Endometrium (tissue), 2 donors: ENCODE data around the gene CDC40.
"Not testable (repeated sequence)": the region's sequence is repeated elsewhere in the genome, so short reads cannot be mapped to it uniquely, and the experiment has no call there.

Source experiments
- FAIRE-seq: peaks from 2 replicates; lab custom pipeline; 2012; peaks lifted over from hg19 to GRCh38; lab: Jason Lieb, UNC
- donor health status: control.
- donor health status: control.

Gene CDC40

DNA sequence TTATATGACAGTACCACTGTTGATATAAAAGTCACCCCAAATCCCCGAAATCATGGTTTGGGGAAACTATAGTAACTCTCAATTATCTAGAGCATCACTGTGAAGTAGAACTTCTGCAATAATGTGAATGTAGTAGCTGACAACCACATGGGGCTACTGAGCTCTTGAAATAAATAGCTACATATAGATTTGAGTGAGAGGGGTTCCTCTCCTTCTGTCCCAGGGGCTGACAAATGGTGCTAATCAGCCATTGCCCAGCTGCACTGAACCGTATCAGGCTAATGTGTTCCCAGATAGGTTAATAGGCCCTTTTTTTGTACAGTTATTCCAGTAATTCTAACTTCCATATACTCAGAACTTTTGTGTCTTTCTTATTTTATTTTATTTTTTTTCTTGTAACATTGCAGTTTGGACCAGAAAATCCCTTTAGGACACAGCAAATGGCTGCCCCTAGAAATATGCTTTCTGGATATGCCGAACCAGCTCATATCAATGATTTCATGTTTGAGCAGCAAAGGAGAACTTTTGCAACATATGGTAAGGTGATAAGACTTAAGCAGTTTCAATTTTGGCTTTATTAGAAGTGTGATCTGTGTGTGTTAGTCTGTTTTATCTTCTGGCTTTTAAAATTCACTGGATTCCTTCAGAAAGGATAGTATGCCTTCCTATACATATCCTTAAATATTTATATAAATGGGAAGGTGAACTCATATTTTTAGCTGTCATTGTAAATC is 21.1 kb downstream of the CDC40 start:
- FAIRE-seq = no peak

DNA sequence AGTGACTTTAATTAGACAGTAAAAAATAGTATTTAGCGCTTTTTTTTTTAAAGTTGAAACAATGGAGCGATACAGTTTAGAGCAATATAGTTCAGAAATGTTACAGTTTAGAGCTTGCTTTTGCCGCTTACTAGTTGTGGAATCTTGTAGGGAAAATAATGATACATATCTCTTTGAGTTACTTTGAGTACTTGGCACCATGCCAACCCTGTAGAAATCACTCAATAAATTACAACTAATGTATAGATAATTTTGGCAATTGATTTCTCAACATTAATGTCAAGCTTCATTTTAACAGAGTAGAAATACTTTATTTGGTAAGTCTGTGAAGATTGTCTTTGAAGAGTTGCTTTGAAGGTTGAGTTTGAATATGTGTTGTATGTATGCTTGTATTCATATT is 27.4 kb downstream of the CDC40 start:
- FAIRE-seq = no peak

DNA sequence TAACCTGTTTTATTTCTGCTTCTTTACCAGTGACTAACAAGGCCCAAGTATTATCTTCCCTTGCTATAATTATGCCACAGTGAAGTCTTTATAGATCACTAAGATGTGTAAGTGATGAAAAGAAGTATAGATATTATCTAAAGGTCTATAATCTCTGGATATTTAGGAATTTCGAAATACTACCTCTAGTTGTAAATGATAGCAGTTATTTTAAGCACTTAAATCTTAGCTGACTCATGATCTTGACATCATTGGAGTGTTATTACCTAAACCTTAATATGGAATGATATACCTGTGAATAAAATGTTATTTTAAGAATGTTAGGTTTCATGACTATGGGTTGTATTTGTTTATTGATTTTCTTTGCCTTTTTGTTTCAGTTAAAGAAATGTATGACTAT is 31.5 kb downstream of the CDC40 start:
- FAIRE-seq = no peak

DNA sequence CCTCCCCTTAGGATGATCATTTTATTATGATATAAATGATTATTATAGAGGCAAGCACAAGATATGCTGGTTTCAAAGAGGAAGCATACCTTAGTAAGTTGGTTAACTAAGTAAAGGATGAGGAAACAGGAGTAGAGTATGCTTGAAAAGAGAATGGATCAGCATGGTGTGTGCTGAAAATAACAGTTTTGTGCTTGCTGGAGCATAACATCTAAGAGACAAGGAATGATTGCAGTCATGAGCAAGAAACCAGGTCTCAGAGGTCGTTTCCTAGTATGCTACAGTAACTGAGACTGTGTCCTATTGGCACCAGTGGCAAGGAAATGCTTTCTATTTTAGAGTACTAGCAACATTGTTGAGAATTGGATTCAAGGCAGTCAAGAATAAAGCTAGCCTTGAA is 34.1 kb downstream of the CDC40 start:
- FAIRE-seq = no peak

DNA sequence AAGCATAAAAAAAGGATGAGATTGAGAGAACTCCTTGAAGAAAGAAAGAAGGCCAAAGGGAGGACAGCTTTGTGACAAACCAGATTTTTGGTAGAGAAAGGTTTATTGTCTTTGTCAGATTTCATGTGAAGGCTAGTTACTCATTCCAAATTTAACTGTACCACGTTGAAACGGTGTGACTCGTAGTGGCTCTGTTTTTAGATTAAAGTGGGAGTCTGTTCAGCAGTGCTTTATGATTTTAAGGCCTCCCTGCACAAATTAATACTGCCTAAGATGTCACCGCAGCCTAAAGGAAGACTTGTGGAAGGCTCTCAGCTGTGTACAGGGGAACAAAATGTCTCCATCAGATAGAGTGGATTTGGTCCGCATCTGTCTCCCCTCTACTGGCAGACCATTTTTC is 35.9 kb downstream of the CDC40 start:
- FAIRE-seq = no peak

DNA sequence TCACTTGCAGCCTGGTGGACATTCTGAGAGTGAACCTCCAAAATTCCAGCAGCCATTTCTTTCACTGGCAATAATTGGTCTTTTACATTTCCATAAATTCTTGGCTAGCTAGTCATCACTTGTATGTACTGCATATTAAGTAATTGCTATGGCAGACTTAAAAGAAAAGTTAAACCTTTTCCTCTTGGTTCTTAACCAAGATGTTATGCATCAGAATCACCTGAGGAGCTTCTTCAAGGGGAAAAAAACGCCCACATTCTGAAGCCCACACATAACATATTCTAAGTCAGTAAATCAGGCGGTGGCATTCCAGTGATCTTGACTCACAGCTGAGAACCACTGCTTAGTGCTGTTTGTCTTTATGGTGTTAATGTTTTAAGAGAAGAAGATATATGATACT is 37.0 kb downstream of the CDC40 start:
- no peak for FAIRE-seq

DNA sequence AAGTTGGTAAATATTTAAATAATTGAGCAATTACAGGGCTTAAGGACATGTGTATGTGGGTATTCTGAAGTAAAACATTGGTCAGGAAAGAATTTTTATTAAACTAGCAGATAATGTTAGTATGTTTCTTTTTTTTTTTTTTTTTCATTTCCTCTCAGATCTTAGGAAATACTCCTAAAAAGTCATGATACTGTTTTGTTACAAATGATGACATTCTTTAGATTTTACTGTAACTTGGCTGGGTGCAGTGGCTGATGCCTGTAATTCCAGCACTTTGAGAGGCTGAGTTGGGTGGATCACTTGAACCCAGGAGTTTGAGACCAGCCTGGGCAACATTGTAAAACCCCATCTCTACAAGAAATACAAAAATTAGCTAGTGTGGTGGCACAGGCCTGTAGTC is 41.5 kb downstream of the CDC40 start:
- no peak for FAIRE-seq

DNA sequence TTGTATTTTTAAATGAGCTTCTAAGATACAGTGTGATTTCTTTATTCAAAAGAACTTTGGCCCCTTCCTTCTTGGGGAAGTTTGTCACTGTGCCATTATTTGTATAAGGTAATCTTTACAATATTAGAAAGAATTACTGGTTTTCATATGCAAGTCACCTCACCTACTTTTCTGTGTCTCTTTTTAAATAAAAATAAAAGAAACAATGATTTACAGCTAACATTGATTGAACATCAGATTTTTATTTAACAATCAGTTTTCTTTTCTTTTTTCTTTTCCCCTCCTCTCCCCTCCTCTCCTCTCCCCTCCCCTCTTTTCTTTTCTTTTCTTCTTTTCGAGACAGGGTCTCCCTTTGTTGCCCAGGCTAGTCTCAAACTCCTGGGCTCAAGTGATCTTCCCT is 46.0 kb downstream of the CDC40 start:
- no peak for FAIRE-seq

DNA sequence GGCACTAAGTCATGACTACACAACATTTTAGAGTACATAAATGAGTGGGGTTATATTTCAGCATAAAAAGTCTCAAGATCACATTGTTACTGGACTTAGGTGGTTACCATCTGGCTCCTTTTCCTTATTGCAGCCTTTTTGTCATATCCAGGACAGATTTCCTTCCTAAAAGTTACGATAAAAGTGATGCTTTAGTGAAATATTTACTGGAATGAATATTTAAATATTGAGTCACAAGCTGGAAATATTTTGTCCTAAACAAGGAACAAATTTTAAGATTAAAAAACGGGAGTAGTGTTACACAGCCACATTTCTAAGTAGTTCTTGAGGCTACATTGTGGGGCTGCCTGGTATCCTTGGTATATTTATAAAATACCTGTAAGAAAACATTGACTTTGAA is 52.2 kb downstream of the CDC40 start:
- no peak for FAIRE-seq

DNA sequence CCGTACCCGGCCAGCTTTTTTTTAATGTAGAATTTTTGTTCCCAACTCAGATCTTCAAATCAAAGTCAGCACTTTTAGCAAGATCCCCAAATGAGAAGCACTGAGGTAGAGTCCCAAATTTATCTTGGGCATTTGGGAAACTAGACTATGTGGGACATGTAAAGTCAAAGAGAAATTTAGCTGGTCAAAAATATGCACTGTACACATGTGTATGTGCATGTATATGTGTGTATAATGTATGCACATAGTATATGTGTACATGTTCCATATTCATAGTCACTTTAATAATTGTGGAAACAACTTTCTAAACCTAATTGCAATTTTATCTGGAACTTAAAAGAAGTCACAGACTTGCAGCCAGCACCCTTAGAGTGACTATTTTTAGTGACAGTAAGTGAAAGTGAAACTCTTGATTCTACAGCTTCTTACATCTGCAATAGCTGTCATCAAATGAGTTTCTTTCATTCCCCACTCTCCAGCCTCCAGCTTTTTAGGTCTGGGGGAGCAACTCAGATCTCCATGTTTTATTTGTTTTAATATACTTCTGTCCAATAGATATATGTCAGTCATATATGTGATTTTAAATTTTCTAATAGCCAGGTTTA is 53.6 kb downstream of the CDC40 start:
- FAIRE-seq = no peak

DNA sequence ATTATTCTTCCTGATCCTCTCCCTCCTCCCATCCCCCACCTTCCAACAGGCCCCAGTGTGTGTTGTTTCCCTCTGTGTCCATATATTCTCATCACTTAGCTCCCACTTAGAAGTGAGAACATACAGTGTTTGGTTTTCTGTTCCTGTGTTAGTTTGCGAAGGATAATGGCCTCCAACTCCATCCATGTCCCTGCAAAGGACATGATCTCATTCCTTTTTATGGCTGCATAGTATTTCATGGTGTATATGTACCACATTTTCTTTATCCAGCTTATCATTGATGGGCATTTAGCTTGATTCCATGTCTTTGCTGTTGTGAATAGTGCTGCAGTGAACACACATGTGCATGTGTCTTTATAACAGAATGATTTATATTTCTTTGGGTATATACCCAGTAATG is 55.8 kb downstream of the CDC40 start:
- not testable (repeated sequence) for FAIRE-seq

DNA sequence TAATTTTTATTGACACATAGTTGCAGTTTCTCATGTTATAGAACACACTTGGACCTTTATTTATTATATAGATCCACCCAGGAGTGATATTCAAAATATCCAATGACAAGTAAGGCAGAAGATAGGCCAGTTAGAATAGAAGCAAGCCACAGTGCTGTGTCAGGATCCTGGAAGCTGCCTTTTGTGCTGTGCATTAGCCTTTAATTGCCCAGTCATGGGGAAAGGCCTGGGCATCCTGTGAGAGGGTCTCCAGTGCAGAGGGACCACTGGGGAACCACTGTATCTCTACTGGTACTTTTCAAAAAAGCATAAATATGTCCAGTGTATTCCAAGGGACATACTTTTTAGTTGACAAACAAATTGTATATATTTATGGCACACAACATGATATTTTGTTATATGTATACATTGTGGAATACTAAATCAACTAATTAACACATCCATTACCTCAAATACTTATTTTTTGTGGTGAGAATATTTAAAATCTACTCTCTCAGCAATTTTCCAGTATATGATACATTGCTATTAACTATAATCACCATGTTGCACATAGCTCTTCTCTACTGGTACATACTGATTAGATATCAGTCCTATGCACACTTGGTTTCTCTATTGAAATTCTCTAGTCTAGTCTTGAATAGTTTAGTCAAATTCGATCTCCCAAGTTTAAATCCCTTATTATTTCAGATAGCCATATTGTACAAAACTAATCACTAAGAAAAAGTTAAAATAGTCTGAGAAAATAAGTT is 59.5 kb downstream of the CDC40 start:
- no peak for FAIRE-seq

DNA sequence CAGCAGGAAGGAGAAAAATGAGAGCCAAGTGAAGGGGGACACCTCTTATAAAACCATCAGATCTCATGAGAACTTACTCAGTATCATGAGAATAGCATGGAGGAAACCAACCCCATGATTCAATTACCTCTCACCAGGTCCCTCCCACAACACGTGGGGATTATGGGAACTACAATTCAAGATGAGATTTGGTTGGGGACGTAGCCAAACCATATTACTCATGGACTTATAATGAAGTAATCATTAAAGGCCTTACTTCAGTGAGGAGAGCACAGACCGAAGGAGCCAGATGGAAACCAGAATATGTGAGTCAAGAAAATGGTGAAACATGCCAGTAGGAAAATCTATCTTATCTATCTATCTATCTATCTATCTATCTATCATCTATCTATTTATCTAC is 64.4 kb downstream of the CDC40 start:
- not testable (repeated sequence) for FAIRE-seq

DNA sequence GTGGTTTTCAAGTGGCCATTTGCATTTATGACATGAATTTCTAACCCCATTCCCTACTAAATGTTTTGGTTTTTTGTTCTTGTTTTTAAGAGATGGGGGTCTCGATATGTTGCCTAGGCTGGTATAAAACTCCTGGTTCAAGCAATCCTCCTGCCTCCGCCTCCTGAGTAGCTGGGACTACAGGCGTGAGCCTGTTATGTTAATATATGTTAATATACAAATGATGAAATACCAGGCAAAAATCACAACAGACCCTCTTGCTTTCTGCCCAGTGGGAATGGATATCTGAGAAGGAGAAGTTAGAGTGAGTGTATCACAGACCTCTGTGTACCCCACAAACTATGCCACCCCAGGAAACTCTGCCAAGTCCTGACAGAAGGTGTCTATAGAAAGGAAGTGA is 66.2 kb downstream of the CDC40 start:
- FAIRE-seq = no peak

DNA sequence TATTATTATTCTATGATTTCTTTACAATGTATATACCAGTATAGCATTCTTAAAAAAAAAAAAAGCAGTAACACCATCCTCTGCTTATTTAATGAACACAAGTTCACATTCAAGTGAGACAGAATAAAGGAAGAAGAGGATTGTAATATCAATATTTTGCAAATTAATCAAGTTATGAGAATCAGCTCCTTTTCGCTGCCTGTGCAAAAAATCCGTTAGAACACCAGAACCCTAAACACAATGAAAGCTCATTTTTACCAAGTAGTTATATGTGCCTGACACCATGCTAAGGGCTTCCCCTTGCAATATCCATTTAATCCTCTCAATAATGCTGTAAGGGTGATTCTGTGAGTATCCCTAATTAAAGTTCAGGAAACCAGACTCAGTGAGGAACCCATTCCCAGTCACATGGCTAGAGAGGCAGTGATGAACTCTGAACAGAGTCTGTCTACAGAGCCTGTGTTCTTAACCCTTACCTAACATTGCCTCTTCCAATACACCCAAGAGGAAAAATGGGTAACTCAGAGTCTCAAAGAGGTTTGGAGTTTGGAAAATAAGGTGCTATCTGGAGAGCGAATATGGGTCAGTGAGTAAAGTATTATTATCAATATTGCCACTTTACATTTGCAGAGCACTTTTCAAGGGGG is 66.8 kb downstream of the CDC40 start:
- no peak for FAIRE-seq

DNA sequence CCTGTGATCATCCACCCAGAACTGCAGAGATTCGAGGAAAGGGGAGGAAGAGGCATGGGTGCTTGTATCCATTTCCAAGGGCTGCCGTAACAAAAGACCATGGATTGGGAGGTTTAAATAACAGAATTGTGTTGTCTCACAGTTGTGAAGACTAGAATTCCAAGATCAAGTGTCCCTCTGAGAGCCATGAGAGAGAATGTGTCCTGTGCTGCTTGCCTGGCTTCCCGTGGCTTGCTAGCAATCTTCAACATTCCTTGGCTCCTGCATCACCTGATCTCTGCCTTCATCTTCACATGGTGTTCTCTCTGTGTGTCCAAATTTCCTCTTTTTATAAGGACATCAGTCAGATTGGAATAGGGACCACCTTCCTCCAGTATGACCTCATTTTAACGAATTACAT is 69.8 kb downstream of the CDC40 start:
- no peak for FAIRE-seq

DNA sequence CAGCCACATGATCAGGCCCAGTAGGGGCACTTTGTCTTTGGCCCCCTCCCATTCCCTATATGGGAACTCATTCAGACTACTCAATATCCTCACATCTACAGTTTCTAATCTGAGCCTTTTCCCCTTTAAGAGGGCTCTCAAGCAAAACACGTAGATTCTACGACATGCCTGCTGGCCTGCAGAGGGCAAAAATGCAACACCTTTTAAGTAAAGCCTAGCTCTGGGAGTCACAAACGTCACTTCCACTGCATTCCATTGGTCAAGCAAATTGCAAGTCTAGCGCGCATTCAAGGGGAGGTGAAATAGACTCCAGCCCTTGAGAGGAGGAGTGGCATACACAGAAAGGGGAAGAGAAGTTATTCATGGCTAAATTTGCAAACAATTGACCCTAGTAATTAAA is 70.6 kb downstream of the CDC40 start:
- no peak for FAIRE-seq

DNA sequence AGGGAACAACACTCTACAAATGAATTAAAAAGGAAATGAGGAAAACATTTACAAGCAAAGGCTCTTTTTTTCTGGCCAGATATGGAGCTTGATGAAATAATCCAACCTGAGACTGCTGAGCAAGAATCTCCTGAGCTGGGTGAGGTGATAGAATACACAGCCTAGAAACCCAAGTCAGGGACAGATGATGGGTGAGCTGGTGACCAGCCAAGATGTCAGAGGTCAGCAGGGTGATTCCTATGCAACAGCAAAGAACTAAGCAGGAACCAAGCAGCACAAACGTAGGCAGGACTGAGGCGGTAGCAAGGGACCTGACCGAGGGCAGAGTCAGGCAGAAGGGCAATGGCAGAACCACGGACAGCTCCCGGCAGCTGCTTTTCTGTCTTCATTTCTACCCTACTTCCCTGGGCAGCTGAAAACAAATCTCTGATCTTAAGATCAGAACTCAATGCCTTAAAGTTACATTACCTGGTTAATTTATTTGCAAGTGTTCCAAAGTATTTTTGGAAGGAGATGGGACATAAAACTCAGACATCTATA is 75.1 kb downstream of the CDC40 start:
- FAIRE-seq = no peak

DNA sequence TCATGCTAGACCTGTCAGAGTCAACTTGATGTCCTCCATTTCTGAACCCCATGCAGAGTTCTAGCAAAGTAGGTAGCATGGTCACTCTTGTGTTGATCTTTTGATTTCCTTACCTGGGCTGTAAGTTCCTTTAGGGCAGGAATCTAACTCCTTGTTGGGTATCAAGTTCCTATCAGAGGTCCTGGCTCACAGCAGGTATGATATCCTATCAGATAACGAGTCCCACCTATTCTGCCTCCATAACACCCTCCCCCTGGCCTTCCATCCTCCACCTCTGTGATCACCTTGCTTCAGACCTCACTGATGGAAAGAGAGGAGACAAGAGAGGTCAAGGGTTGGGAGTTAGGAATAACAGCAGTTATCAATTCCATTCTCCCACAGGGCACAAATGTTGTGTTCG is 76.1 kb downstream of the CDC40 start:
- no peak for FAIRE-seq

DNA sequence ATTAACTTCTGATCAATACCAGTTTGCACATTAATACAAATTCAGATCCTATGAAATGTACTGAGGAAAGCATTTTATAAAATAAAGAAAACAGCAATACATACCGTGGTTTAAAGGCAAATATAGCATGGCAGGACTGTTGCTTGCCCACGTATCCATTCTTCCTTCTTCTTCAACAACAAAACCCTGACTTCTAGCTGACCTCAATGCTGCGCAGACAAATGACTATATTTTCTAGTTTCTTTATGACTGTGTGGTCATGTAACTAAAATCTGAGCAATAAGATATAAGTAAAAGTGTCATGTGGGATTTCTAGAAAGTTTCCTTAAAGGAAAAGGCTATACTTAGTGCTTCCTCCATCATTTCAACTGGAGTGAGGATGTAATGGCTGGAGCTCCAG is 85.0 kb downstream of the CDC40 start:
- no peak for FAIRE-seq

DNA sequence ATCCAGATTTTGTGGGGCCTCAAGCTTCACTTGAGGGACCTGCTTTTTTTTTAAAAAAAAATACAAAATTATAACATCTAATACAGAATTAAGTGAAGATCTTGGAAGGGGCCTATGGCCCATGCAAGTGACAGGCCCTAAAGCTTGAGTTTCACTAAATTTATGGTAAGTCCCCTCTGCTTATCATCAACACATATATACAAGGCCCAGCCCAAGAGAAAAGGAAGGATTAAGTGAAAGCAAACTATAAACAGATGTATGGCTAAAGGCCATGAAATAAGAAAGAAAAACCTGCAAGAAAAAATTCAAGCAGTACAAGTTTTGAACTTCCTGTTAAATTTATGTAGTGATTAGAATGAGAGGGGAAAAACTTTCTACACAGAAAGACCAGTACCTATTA is 86.8 kb downstream of the CDC40 start:
- FAIRE-seq = no peak

DNA sequence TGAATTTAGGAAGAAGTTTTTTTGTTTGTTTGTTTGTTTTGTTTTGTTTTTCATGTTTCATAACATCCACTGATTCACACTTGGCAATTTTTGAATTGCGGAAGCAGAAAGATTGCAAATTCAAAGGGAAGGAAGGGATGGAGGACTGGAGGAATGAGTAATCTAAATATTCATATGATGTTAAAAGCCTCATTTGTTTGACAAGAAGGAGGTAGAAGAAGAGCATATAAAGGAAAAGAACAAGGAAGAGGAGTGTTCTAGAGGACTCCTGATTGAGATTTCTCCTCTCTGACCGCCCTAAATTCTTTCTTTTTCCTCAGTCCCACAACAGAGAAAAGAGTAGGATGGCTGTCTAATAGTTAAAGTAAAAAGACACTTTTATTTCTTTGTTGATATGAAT is 89.4 kb downstream of the CDC40 start:
- FAIRE-seq = no peak

DNA sequence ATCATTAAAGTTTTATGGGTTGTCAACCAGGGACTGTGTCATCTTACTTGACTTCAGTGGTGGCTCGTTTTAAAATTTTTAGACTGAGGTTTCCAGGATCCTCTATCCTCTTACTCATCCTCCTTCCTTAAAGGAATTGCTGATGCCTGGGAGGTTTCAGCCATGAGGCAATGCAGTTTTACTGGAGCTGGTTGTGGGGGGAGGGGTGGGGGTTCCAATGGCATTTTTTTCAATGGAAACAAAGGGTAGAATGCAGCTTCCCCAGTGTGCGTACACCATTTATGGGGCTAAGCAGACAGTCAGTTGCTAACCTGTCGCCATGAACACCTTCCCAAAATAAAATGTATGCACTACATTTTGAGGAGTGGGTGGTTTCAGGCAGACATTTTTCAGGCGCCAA is 89.9 kb downstream of the CDC40 start:
- FAIRE-seq = no peak
